Astrocyte (in vitro differentiated cells and primary cell): ENCODE measurements around the gene RIIAD1.

Source experiments
- EZH2 ChIP-seq: IDR thresholded peaks from 2 replicates; pipeline ENCODE4 v1.6.1; 2012; ENCODE audit warnings: mild to moderate bottlenecking, low read length, inconsistent platforms; ENCODE audit not compliant: insufficient read depth
- TF ChIP-seq, protein P1 (sequence below): IDR thresholded peaks from 2 replicates; pipeline ENCODE4 v1.5.1; 2011; ENCODE audit warnings: low read depth, mild to moderate bottlenecking, inconsistent platforms, low read length, moderate library complexity; ENCODE audit not compliant: insufficient read depth

DNA sequence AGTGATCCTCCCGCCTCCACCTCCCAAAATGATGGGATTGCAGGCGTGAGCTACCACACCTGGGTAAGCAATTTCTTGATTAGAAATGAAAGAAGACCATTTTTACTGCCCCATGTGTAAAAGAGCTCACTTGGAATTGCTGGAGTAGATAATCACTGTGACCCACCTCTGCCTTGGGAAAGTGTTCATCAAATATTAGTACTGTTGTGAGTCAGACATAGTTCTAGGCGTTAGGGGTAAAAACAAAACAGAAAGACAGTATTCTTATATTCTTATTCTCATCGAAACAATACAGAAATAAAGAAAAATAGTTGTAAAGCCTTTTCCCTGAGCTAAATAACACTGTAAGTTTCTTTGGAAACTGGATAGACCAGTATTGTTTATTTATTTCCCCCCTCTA is 40.9 kb upstream of the RIIAD1 start:
- TF ChIP-seq, protein P1, sequence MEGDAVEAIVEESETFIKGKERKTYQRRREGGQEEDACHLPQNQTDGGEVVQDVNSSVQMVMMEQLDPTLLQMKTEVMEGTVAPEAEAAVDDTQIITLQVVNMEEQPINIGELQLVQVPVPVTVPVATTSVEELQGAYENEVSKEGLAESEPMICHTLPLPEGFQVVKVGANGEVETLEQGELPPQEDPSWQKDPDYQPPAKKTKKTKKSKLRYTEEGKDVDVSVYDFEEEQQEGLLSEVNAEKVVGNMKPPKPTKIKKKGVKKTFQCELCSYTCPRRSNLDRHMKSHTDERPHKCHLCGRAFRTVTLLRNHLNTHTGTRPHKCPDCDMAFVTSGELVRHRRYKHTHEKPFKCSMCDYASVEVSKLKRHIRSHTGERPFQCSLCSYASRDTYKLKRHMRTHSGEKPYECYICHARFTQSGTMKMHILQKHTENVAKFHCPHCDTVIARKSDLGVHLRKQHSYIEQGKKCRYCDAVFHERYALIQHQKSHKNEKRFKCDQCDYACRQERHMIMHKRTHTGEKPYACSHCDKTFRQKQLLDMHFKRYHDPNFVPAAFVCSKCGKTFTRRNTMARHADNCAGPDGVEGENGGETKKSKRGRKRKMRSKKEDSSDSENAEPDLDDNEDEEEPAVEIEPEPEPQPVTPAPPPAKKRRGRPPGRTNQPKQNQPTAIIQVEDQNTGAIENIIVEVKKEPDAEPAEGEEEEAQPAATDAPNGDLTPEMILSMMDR: no peak
- TF ChIP-seq EZH2: no peak
